ENCODE measurements around the gene TNC.

TNC gene

GRCh38 chr9:115005322-115005721 is 112.6 kb downstream of the TNC start:
- no peak for DNase-seq

- no peak for DNase-seq
These were observed 113.4 kb downstream of the TNC start for GRCh38 chr9:115004545-115004944.

GRCh38 chr9:115002371-115003120 is 115.4 kb downstream of the TNC start:
- DNase-seq, result no peak

- no peak for DNase-seq
These were observed 117.7 kb downstream of the TNC start for GRCh38 chr9:115000217-115000639.

- no peak for DNase-seq
These were observed 119.6 kb downstream of the TNC start for GRCh38 chr9:114998326-114998725.

GRCh38 chr9:114995681-114996221 is 122.2 kb downstream of the TNC start:
- DNase-seq, result no peak

GRCh38 chr9:114994768-114995167 is 123.2 kb downstream of the TNC start:
- DNase-seq, result no peak

- DNase-seq, result no peak
These were observed 126.1 kb downstream of the TNC start for GRCh38 chr9:114991861-114992260.

- DNase-seq, result no peak
These were observed 127.1 kb downstream of the TNC start for GRCh38 chr9:114990901-114991300.

- DNase-seq, result no peak
These were observed 128.2 kb downstream of the TNC start for GRCh38 chr9:114989600-114990410.

- no peak for DNase-seq
These were observed 128.9 kb downstream of the TNC start for GRCh38 chr9:114988962-114989599.

GRCh38 chr9:114987116-114987515 is 130.8 kb downstream of the TNC start:
- DNase-seq, result no peak

GRCh38 chr9:114985959-114986501 is 131.9 kb downstream of the TNC start:
- no peak for DNase-seq

- DNase-seq, result no peak
These were observed 136.9 kb downstream of the TNC start for GRCh38 chr9:114981063-114981462.

- no peak for DNase-seq
These were observed 144.7 kb downstream of the TNC start for GRCh38 chr9:114973216-114973615.

- DNase-seq, result no peak
These were observed 145.3 kb downstream of the TNC start for GRCh38 chr9:114972510-114973136.

All from NCI-H748 treated with DMSO at 0.1 percent for 48 hours (cell line).